ENCODE data around the gene RUFY3.

GRCh38 chr4:70830054-70830453 is 108.3 kb downstream of the RUFY3 start:
- TF ChIP-seq ZNF670 (tag by site-specific recombination; IDR thresholded peaks at IDR 0.05; ENCODE audit: low read depth) = no peak
- no peak for TF ChIP-seq CTCF (tag by site-specific recombination; IDR thresholded peaks at IDR 0.05)
- TF ChIP-seq ZBTB1 (tag by site-specific recombination; IDR thresholded peaks at IDR 0.05) = no peak
- TF ChIP-seq ZNF645 (tag by site-specific recombination; IDR thresholded peaks at IDR 0.05) = no peak
- no peak for TF ChIP-seq ZFHX2 (tag by site-specific recombination; conservative IDR thresholded peaks at IDR 0.05)
- no peak for TF ChIP-seq PRDM1 (tag by site-specific recombination; IDR thresholded peaks at IDR 0.05)
- TF ChIP-seq ZNF626 (tag by site-specific recombination; IDR thresholded peaks at IDR 0.05) = no peak
- no peak for TF ChIP-seq ZNF398 (tag by site-specific recombination; IDR thresholded peaks at IDR 0.05)
- TF ChIP-seq SP2 (tag by site-specific recombination; IDR thresholded peaks at IDR 0.05) = no peak
